HG03457 (cell line): ENCODE measurements around the gene PIH1D1.

Experiments used
- ATAC-seq: cut with Tn5 transposase; IDR thresholded peaks from one replicate; pipeline ENCODE4 v1.9.1; 2021; ENCODE audit warnings: moderate number of reproducible peaks; ENCODE audit not compliant: unreplicated experiment

The PIH1D1 gene

GRCh38 chr19:49436381-49437017 is 15.1 kb downstream of the PIH1D1 start:
- ATAC-seq = no peak

GRCh38 chr19:49435670-49436069 is 15.9 kb downstream of the PIH1D1 start:
- no peak for ATAC-seq

- ATAC-seq = no peak
Measured at GRCh38 chr19:49434907-49435583, 16.6 kb downstream of the PIH1D1 start.

- ATAC-seq = no peak
Measured at GRCh38 chr19:49433240-49433901, 18.2 kb downstream of the PIH1D1 start.

- no peak for ATAC-seq
Measured at GRCh38 chr19:49432141-49433073, 19.2 kb downstream of the PIH1D1 start.

- ATAC-seq = no peak
Measured at GRCh38 chr19:49431330-49431749, 20.3 kb downstream of the PIH1D1 start.

- no peak for ATAC-seq
Measured at GRCh38 chr19:49430678-49431329, 20.8 kb downstream of the PIH1D1 start.

- ATAC-seq = no peak
Measured at GRCh38 chr19:49430172-49430677, 21.4 kb downstream of the PIH1D1 start.

- no peak for ATAC-seq
Measured at GRCh38 chr19:49428547-49429451, 22.8 kb downstream of the PIH1D1 start.

- ATAC-seq = no peak
Measured at GRCh38 chr19:49427855-49428546, 23.6 kb downstream of the PIH1D1 start.

GRCh38 chr19:49427339-49427738 is 24.3 kb downstream of the PIH1D1 start:
- no peak for ATAC-seq

- no peak for ATAC-seq
Measured at GRCh38 chr19:49425922-49426592, 25.6 kb downstream of the PIH1D1 start.

- no peak for ATAC-seq
Measured at GRCh38 chr19:49425178-49425577, 26.4 kb downstream of the PIH1D1 start, which contains the start of gene GFY. GFY (plus strand) TSS chr19:49425388; CDS start chr19:49426431, 1,043 bp downstream.

- ATAC-seq = no peak
Measured at GRCh38 chr19:49423985-49424303, 27.7 kb downstream of the PIH1D1 start.

- no peak for ATAC-seq
Measured at GRCh38 chr19:49423071-49423984, 28.3 kb downstream of the PIH1D1 start, which contains the start of gene PTH2. PTH2 (minus strand) TSS chr19:49423441; CDS start chr19:49423339, 102 bp downstream.

GRCh38 chr19:49422407-49423070 is 29.1 kb downstream of the PIH1D1 start:
- no peak for ATAC-seq

GRCh38 chr19:49421878-49422202 is 29.8 kb downstream of the PIH1D1 start:
- no peak for ATAC-seq
